Endothelial cell of umbilical vein (primary cell): ENCODE results near the gene CXADR. TPM values are rescaled to one million over a fixed set of nuclear protein-coding genes. Genes with fewer than 3 reads are reported as not detected.

ENCODE experiments used
- BruUV-seq: library from RNA; stranded (reverse); fragments of 400-500 nt; replicated peaks from 2 replicates; lab custom pipeline; 2021; lab: Mats Ljungman, UMichigan
- CTCF ChIA-PET: fragments of 300-600, 350-600 bp; sonication (Branson Sonifier 250); formaldehyde crosslinking; loops from one replicate; lab custom pipeline; 2021; ENCODE audit warnings: antibody characterized with exemption, inconsistent platforms; lab: Charles Lee
- POLR2A ChIA-PET: fragments of 300-600, 350-600 bp; sonication (Branson Sonifier 250); formaldehyde crosslinking; loops from one replicate; lab custom pipeline; 2021; ENCODE audit warnings: antibody characterized with exemption, inconsistent platforms; lab: Charles Lee
- DNase-seq: peaks from one replicate; pipeline ENCODE4 v3.0.0-alpha.2; 2011; ENCODE audit warnings: low read depth, low spot score
- FAIRE-seq: peaks from 2 replicates; lab custom pipeline; 2011; peaks lifted over from hg19 to GRCh38; lab: Jason Lieb, UNC
- H2AFZ ChIP-seq: 2 replicates; pipeline ENCODE4 v1.6.0; 2012; ENCODE audit warnings: low read depth, low read length, control low read depth, inconsistent platforms
- H3K27ac ChIP-seq: 2 replicates; pipeline ENCODE4 v1.5.1; 2011; ENCODE audit warnings: low read depth, mild to moderate bottlenecking, control low read depth, low read length, moderate library complexity; ENCODE audit not compliant: insufficient read depth
- H3K27me3 ChIP-seq, 2 experiments: 2 replicates each; pipeline versions ENCODE4 v1.6.0 to v1.6.1; 2011; ENCODE audit warnings: low read length in 2 of 2, mixed read lengths in 1 of 2; ENCODE audit not compliant: control insufficient read depth in 2 of 2, insufficient read depth in 2 of 2
- H3K36me3 ChIP-seq, 2 experiments: 2 replicates in 1 of 2; 3 replicates in 1 of 2; pipeline ENCODE4 v1.5.1; 2011; ENCODE audit warnings: low read length in 2 of 2, mild to moderate bottlenecking in 1 of 2, moderate library complexity in 1 of 2; ENCODE audit not compliant: control insufficient read depth in 2 of 2, insufficient read depth in 2 of 2; ENCODE audit errors: extremely low read depth in 1 of 2
- H3K4me1 ChIP-seq: 3 replicates; pipeline ENCODE4 v1.5.1; 2011; ENCODE audit warnings: mild to moderate bottlenecking, low read length; ENCODE audit not compliant: control insufficient read depth, insufficient read depth; ENCODE audit errors: extremely low read depth
- H3K4me2 ChIP-seq: 2 replicates; pipeline ENCODE4 v1.6.1; 2011; ENCODE audit warnings: low read length, control low read depth, mixed read lengths; ENCODE audit not compliant: insufficient read depth
- H3K4me3 ChIP-seq, 3 experiments: fragments of 200-600 bp in 1 of 3; sonication (generic), shearing (Covaris generic) in 1 of 3; replicated peaks in 1 of 3; 2 replicates each; pipeline ENCODE4 v1.5.1; 2011 to 2016; ENCODE audit warnings: control low read depth in 3 of 3, low read length in 3 of 3, mild to moderate bottlenecking in 2 of 3, inconsistent platforms in 1 of 3, low read depth in 1 of 3, moderate library complexity in 1 of 3; ENCODE audit not compliant: insufficient read depth in 1 of 3
- H3K79me2 ChIP-seq: 2 replicates; pipeline ENCODE4 v1.6.0; 2012; ENCODE audit warnings: low read length, inconsistent platforms; ENCODE audit not compliant: control insufficient read depth, insufficient read depth
- H3K9ac ChIP-seq: replicated peaks from 2 replicates; pipeline ENCODE3; 2011; ENCODE audit warnings: low read length, control low read depth; ENCODE audit not compliant: insufficient read depth; ENCODE audit errors: extremely low read depth
- H3K9me1 ChIP-seq: replicated peaks from 3 replicates; pipeline ENCODE4 v1.6.0; 2011; ENCODE audit warnings: mild to moderate bottlenecking, low read length; ENCODE audit not compliant: control insufficient read depth, insufficient read depth; ENCODE audit errors: extremely low read depth
- H3K9me3 ChIP-seq: replicated peaks from 2 replicates; pipeline ENCODE4 v1.5.1; 2012; ENCODE audit warnings: low read length, inconsistent platforms; ENCODE audit not compliant: control insufficient read depth, insufficient read depth
- H4K20me1 ChIP-seq: replicated peaks from 2 replicates; pipeline ENCODE3; 2011; ENCODE audit warnings: mild to moderate bottlenecking, low read length; ENCODE audit not compliant: control insufficient read depth, insufficient read depth; ENCODE audit errors: extremely low read depth
- EZH2 ChIP-seq: IDR thresholded peaks from 2 replicates; pipeline ENCODE4 v1.6.1; 2012; ENCODE audit warnings: borderline replicate concordance, low read depth, mild to moderate bottlenecking, moderate library complexity, low read length, inconsistent platforms; ENCODE audit not compliant: severe bottlenecking
- FOS ChIP-seq: IDR thresholded peaks from 2 replicates; pipeline ENCODE4 v1.6.1; 2011; ENCODE audit warnings: mild to moderate bottlenecking, low read length, moderate library complexity, borderline replicate concordance; ENCODE audit not compliant: insufficient read depth
- GATA2 ChIP-seq: IDR thresholded peaks from 2 replicates; pipeline ENCODE4 v1.7.0; 2011; ENCODE audit warnings: low read depth, mild to moderate bottlenecking, moderate library complexity, mixed read lengths, low read length; ENCODE audit not compliant: insufficient read length, insufficient read depth
- JUN ChIP-seq: IDR thresholded peaks from 2 replicates; pipeline ENCODE4 v1.6.1; 2011; ENCODE audit warnings: borderline replicate concordance, low read depth; ENCODE audit not compliant: insufficient read length, insufficient read depth
- MYC ChIP-seq: IDR thresholded peaks from one replicate; pipeline ENCODE4 v1.6.1; 2011; ENCODE audit warnings: mild to moderate bottlenecking, low read depth, low read length
- POLR2A ChIP-seq: IDR thresholded peaks from 2 replicates; pipeline ENCODE4 v1.6.1; 2012; ENCODE audit warnings: low read depth, mild to moderate bottlenecking, control low read depth, low read length
- dilution Hi-C: fragments of 300-500 bp; cut with MboI; formaldehyde crosslinking; loops from one replicate; pipeline ENCODE4 v1.15.0; 2019; ENCODE audit warnings: low sequenced_read_pairs; ENCODE audit not compliant: extremely low pct_ligation_motif_present
- intact Hi-C: fragments of 100-400 bp; cut with micrococcal nuclease; formaldehyde crosslinking; loops from one replicate; pipeline ENCODE4 v1.10.0; 2022
- polyA plus RNA-seq, 4 experiments: library from polyadenylated mRNA; depleted of rRNA in 3 of 4; stranded (reverse) in 3 of 4; unstranded in 1 of 4; fragments of >200 nt; gene quantifications; 2 replicates each; pipeline versions ENCODE4 v1.2.1 to v1.2.3, GENCODE V29; 2011 to 2012; ENCODE audit warnings: missing spikeins in 1 of 4
- total RNA-seq: library from RNA; stranded (reverse); gene quantifications from 2 replicates; pipeline ENCODE4 v1.2.3, GENCODE V29; 2021
- TF ChIP-seq, protein P1 (sequence below): IDR thresholded peaks from 2 replicates; pipeline ENCODE4 v1.6.1; 2011; ENCODE audit not compliant: insufficient read depth, insufficient read length

The CXADR gene
- total and polyA plus RNA-seq, 2 donors (not counting 3 experiments of a cell fraction or from before 2014, with no cell fraction given) = 3.2 to 12.2 TPM

DNA sequence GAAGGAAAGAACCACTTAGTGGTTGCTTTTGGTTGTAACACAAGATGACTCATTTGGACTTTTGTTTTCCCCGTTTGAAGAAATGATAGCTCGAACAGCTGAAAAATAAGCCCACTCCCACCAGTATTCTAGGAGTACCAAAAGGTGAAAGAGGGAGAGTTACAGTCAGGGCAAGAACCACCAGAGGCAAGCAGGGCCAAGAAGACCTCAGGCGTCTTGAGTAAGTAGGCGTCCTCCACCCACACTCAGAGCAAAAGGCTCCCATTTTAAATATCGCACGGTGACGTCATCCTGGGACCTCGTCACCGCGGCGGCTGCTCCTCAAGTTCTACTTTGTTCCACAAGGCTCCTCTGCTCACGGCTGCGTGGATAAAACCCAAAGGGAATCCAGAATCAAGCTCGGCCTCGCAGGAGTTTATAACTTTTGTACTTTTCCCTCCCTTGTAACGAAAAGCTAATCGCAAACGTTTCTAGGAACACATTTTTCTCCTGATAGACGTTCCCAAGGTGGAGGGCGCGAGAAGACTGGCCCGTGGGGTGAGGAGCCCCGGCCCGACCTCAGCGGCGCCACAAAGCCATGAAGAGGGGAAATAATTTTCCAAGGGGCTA lies 98.7 kb downstream of the CXADR start:
- peak overlapping the region; percentile 97 for H3K27ac ChIP-seq
- intact Hi-C loops = loop anchor here (1.0 to 5.0 kb wide), 5 partner anchors 84 to 1949 kb away; partner anchors contain the start of genes C21orf91 and CXADR
- DNase-seq (peak; percentile 93), FAIRE-seq (peak; percentile 81)
- no peaks in the 10 kb centered on the region for H3K9me3 ChIP-seq
- TF ChIP-seq GATA2 (no peak), JUN (peak; percentile 88), POLR2A (peak; percentile 27), EZH2 (no peak), MYC (no peak), FOS (peak; percentile 61)
- TF ChIP-seq, protein P1, sequence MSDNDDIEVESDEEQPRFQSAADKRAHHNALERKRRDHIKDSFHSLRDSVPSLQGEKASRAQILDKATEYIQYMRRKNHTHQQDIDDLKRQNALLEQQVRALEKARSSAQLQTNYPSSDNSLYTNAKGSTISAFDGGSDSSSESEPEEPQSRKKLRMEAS = no peak
- no peaks in the 10 kb centered on the region for H4K20me1 ChIP-seq
- H3K9me1 ChIP-seq = no peaks in the 10 kb centered on the region
- H3K79me2 ChIP-seq = peaks cover 57% of the 10 kb centered on the region
- peaks cover 7 to 11% of the 10 kb centered on the region in 2 experiments for H3K36me3 ChIP-seq
- peak overlapping the region; percentile 76 to 94 (median 93) for H3K4me3 ChIP-seq
- H3K4me2 ChIP-seq = peak overlapping the region; percentile 96
- dilution Hi-C loops = no loop called here
- peak overlapping the region; percentile 83 for H2AFZ ChIP-seq
- H3K9ac ChIP-seq = peak overlapping the region; percentile 99
- ChIA-PET POLR2A (interaction anchor here (0.7 kb wide), 1 partner anchor 9 kb away, joined by 6 read pairs; no protein-coding TSS in a partner anchor), CTCF (interaction anchor here (1.0 to 2.7 kb wide), 5 partner anchors 14 to 225 kb away, joined by 3 to 25 read pairs (median 10); partner anchors contain the start of gene CXADR)
- BruUV-seq = TSS peak; percentile 99
- peaks cover 10% of the 10 kb centered on the region for H3K4me1 ChIP-seq
- H3K27me3 ChIP-seq = peaks cover 0 to 2% of the 10 kb centered on the region in 2 experiments
